Mucosa of gallbladder (tissue), 1 donor: Measurements from ENCODE around the gene JPT1. TPM values are rescaled to one million over a fixed set of nuclear protein-coding genes. Genes with fewer than 3 reads are reported as not detected.
"Not testable (repeated sequence)": the region's sequence is repeated elsewhere in the genome, so short reads cannot be mapped to it uniquely, and the experiment has no call there.

Experiments used
- DNase-seq: peaks from one replicate; pipeline ENCODE4 v3.0.0-alpha.2; 2020; ENCODE audit warnings: low spot score
- total RNA-seq: library from RNA; stranded (reverse); gene quantifications from one replicate; pipeline ENCODE4 v1.2.1, GENCODE V29; 2021
- donor health status: DM: no; HTN: no; CAD: no.

Gene JPT1
- total RNA-seq, 1 donor from 2014 or later: 183 TPM

DNA sequence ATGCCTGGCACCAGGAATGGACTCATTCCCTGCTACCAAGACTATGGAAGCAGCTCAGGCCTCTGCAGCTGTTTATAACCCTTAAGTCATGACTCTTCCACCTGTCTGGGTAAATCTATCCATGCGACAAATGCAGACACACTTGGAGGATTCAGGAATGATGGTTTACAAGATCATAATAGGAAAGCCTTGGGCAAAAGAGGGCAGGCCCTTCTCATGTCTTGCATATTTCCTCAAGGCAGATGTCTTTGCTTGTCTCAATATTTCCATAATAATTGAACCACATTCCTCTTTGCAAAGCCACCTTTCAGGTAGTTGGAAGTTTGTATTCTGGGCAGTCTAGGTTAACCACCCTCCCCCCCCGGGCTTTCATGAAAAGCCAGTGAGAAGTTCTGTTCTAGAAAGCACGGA, 884 bp upstream of the JPT1 start:
- DNase-seq: no peak

DNA sequence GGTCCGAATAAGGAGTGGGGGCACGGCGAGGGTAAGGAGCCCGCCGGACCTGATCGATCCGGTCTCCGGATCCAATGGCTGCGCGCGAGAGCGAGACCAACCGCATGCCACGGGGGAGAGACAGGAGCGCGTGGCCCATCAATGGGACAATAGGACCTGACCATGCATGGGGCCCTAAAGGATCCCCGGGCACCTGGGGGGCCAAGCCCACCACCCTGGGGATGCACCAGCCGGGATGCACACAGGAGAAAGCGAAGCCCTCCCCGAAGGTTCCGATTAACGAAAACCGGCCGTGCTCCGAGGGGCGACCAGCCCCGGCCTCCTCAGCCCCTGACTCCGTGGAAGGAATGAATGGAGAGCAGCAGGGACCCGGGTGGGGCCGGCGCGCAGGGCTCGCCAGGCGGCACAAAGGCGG, 525 bp downstream of the JPT1 start:
- DNase-seq: peak; percentile 17

DNA sequence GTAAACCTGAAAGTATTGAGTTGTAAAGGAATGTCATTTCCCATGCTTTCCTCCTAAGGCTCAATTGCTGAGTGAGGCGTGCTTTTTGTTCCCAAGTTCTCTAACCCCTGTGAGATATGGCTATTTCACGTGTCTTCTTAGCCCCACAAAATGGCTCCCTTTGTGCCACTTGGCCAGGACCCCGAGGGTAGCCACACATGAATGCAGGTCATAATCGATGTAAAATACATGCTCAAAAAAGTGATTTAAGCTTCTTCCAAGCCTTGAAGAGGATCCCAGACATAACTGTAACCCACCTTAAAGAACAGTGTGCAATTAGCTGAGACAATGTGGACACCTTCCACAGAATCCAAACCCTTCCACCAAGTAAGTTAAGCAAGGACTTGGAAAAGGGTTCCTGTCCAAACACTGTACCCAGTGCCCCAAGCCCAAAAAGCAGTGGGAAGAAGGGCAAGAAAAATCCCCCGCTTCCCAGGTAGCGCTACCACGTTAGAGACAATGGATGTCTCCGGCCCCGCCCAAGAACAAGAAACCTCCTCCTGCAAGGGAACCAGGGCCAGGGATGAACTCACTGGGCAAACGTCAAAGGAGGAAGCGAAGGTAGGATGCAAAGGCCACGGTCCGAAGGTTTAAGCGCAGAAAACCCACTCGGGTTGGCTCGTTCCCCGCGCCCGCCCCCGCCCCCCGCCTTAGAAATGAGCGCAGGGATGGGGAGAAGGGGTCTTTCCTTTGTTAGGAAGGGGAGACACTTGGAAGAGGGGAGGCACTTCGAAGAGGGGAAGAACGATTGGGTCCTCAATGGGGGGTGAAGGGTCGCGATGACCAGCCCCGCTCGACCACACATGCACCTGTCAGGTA, 1.2 kb downstream of the JPT1 start:
- DNase-seq: peak; percentile 56

DNA sequence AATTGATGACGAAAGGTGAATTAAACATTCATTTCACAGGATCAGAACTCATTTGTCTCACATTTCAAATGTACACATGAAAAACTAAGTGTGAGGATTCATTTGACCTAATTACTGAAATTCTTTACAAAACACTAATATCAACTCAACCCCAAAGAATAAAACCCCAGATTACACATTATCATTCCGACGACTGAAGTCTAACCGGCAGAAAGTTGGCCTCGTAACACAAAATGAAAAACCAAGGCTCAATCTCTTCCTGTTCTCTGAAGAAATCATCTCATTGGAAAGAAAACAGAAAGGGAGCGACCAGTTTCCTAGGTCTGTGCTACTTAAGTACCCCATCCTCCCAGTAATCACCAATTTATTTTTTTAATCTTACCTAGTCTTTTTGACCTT, 1.8 kb downstream of the JPT1 start:
- no peak for DNase-seq

DNA sequence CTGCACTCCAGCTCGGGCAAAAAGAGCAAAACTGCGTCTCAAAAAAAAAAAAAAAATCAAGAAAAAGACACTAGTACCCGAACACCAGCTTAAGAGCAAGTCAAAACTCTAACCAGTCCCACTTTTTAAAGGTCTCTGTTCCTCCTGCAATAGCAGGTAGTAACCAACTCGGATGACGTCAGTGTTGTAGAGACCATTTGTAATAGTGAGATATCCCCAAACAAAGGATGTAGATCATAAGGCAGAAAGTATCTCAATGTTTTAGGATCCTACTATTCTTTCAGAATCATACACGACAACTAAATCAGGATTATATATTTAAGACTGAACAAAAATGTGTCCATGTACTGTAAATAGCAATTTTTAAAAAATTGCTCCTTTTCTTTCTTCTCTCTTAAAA, 2.4 kb downstream of the JPT1 start:
- no peak for DNase-seq

DNA sequence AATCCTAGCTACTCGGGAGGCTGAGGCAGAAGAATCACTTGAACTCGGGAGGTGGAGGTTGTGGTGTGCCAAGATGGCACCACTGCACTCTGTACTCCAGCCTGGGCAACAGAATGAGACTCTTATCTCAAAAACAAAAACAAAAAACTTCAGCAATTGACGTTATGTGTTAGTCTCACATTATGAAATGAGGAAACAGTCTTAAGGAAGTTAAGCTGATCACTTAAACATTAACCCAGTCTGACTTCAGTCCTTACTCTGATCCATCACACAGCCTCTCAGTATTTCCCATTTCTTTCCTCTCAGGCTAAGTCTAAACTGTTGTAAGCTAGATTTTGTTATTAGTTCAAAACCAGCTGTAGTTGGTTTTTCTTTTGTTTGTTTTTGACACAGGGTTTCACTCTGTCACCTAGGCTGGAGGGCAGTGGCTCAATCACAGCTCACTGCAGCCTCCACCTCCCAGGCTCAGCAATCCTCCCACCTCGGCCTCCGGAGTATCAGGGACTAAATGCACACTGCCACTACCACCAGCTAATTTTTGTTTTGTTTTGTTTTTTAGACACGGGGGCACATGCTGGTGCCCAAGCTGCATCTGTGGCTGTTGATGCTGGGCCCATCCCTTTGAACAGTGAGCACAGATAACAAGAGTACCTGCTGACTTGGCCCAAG, 6.3 kb downstream of the JPT1 start:
- no peak for DNase-seq

DNA sequence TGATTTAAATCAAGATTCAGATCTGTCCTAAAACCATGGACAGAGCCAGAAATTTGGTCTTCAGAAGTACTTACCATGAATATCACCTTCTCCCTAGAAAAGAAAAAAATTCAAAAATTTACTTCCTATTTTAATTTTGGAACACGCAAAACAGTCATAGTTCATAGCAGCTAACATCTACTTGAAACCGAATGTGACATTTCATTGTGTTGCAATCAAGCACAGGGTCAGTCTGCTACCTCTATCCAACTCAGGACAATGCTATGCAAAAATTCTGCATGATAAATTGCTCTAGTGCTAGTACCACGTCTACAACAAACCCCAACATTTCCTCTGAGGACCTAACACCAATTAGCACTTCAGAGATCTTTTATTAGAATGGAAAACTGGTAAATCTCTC, 7.7 kb downstream of the JPT1 start:
- DNase-seq: no peak

DNA sequence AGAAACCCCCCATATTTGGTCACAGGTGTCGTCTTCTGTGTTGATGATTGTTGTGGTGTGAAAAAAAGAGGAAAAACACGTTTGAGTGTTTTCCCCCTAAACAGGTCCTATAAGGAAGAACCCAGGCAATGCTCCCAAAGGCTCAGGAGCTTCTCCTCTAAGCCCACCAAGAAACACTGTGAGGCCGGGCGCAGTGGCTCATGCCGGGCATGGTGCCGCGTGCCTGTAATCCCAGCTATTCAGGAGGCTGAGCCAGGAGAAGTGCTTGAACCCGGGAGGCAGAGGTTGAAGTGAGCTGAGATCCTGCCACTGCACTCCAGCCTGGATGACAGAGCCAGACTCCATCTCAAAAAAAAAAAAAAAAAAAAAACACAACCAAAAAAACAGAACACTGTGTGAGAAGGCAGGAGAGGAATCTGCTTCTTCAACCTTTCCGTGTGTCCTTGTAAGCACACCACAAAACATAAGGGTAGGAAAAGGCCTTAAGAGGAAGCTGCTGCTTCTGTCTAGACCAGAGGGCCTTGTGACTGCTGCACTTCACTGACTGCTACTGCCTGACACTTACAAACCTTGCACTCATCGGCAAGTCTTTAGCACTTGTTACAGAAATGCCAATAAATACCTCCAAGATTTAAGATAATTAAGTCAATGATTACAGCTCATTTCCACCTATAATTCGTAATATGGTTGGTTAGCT, 9.3 kb downstream of the JPT1 start:
- DNase-seq: no peak

DNA sequence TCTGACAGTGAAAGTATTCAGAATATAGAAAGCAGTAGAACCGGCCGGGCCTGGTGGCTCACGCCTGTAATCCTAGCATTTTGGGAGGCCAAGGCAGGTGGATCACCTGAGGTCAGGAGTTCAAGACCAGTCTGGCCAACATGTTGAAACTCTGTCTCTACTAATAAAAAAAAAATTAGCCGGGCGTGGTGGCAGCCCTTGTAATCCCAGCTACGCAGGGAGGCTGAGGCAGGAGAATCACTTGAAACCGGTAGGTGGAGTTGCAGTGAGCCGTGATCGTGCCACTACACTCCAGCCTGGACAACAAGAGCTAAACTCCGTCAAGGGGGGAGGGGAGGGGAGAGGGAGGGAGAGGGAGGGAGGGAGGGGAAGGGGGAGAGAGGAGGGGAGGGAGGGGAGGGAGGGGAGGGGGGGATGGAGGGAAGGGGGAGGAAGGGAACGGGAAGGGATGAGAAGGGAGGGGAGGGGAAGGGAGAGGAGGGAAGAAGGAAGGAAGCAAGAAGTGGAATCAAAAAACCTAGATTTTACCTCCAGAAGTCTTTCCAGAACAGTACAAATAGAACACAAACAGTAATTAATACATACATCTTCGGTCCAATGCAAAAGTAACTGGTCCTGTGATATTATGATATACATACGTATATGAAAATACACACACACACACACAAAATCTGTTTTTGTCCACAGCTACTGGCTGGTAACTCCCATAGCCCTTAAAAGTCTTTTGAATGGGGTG, 11.9 kb downstream of the JPT1 start:
- DNase-seq: no peak

DNA sequence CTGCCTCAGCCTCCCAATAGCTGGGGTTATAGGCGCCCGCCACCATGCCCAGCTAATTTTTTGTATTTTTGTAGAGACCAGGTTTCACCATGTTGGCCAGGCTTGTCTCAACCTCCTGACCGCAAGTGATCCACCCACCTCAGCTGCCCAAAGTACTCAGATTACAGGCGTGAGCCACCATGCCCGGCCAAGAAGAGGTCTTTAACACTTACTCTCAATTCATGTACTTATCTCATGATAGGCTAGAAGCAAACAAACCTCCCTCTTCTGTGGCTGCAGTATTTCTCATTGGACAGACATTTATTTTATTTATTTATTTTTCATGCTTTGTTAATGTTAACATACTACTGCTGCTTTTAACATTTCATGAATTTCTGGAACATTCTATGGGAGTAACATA, 15.8 kb downstream of the JPT1 start:
- no peak for DNase-seq

DNA sequence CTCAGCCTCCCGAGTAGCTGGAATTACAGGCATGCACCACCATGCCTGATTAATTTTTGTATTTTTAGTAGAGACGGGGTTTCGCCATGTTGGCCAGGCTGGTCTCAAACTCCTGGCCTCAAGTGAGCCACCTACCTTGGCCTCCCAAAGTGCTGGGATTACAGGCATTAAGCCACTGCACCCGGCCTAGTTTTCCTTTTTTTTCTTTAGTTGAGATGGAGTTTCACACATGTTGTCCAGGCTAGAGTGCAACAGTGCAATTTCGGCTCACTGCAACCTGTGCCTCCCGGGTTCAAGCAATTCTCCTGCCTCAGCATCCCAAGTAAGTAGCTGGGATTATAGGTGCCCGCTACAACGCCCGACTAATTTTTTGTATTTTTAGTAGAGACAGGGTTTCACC, 16.6 kb downstream of the JPT1 start:
- not testable (repeated sequence) for DNase-seq

DNA sequence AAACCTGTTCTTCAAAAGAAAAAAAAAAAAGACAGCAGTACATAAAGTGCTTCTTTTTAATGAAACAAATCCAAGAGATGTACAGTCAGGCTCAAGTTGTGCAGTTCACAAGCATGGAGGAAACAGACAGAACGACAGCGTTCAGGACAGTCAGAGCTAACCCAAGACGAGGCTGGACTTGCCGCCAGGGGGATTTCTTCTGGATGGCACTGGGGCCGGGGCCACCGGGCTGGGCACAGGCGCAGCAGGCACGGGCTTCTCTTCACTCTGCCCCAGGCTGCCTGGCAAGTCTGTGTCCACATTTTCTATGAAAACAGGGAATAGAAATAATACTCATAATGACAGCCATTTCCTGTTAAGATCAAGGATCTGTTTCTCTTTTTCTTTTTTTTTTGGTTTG, 18.4 kb downstream of the JPT1 start:
- no peak for DNase-seq

DNA sequence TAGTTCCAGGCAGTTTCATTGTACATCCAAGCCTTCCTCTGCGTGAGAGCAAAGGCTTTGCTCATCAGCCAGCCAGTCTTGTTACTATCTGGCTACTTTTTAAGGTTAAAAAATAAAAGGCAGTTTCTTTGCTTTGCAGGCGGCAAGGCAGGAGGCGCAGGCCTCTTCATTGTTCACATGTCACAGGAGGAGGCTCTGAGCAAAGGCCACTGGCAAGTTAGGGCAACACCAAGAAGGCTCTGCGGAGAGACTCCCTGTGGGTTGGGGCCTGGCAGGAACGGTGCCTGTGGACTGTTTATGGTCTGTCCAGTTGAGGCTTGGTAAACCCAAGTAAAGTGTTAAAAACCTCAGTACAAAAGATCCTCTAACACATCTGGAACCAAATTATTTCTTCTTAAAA, 18.9 kb downstream of the JPT1 start:
- no peak for DNase-seq

DNA sequence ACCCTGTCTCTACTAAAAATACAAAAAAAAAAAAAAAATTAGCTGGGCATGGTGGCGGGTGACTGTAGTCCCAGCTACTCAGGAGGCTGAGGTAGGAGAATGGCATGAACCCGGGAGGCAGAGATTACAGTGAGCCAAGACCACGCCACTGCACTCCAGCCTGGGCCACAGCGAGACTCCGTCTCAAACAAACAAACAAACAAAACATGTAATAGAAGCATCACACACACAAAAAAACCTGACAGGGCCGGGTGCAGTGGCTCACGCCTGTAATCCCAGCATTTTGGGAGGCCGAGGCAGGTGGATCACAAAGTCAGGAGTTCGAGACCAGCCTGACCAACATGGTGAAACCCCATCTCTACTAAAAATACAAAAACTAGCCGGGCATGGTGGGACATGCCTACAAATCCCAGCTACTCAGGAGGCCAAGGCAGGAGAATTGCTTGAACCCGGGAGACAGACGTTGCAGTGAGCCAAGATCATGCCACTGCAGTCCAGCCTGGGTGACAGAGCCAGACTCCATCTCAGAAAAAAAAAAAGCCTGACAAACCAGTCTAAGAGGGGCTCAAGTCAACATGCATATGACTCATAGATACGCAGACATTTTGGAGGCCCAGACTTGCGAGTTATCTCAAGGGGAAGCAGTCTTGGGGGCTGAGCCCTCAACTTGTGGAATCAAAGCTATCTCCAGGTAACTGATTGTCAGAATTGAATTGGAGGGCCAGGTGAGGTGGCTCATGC, 20.5 kb downstream of the JPT1 start:
- DNase-seq: not testable (repeated sequence)

DNA sequence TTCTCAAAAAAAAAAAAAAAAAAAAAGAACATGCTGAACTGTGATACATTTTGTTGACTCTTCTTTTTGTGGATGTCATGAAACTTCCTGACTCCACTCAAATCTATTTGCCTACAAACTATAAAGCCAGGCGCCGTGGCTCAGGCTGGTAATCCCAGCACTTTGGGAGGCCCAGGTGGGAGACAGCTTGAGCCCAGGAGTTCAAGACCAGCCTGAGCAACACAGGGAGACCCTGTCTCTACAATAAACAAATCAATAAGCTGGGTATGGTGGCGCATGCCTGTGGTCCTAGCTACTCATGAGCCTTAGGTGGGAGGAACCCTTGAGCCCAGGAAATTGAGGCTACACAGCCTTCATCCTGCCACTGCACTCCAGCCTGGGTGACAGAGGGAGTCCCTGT, 21.3 kb downstream of the JPT1 start:
- no peak for DNase-seq

DNA sequence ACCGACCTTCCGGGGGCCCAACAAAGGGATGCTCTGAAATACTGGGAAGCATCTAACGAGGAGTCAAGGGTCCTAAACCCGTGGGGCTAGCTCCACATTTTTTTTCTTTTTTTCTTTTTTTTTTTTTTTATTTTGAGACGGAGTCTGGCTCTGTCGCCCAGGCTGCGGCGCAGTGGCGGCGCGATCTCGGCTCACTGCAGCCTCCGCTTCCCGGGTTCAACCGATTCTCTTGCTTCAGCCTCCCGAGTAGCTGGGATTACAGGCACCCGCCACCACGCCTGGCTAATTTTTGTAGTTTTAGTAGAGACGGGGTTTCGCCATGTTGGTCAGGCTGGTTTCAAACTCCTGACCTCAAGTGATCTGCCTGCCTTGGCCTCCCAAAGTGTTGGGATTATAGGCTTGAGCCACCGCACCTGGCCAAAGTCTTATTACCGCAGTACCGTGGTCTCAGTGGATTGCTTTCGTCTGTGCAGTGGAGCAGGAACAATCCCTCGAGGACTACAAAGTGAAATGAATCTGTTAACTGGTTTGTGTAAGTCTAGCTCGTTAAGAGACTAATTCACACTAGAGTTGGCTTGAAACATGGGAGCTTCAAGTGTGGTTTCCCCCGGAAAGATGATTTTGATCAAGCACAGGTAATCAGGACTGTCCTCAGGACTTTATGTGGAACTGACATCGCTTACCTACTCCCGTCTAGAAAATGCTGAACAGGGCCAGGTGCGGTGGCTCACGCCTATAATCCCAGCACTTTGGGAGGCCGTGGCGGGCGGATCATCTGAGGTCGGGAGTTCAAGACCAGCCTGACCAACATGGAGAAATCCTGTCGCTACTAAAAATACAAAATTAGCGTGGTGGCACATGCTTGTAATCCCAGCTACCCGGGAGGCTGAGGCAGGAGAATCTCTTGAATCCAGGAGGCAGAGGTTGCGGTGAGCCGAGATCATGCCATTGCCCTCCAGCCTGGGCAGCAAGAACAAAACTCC, 22.0 kb downstream of the JPT1 start:
- DNase-seq: not testable (repeated sequence)

DNA sequence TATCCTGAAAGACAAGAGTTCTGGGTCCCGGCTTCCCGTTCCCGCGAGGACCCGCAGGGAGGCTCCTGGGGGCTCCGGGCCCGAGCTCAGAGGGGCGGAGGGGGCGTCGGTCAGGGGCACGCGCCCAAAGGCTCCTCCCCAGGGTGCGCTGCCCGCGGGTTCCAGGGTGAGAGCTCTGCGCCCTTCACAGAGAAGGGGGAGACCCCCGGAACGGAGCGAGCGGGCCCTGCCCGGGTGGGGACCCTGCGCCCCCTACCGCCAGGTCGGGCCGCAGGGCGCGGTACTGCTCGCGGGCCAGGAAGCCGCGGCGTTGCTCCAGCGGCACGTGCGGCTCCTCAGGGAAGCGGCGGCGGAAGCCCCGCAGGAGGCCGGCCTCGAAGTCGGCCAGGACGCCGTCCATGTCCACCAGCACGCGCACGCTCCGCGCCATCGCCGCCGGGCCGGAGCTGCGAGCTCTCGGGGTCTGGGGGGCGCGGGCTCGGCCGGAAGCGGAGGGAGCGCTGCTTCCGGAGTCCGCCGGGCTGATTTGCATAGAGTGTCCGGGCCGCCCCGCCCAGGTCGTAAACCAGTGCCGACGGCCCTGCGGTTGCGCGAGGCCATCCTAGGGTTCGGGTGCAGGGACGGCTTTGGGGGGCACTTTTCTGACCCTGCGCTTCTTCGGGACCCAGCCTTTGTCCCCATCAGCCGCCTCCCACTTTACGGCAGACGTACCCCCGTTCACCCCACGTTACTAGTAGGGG, 22.9 kb downstream of the JPT1 start, which contains the start of gene NT5C:
NT5C (minus strand) TSS at position 465 of the 740 bp plus-strand sequence; CDS start at position 430, 35 bp downstream.
- DNase-seq: peak; percentile 73

DNA sequence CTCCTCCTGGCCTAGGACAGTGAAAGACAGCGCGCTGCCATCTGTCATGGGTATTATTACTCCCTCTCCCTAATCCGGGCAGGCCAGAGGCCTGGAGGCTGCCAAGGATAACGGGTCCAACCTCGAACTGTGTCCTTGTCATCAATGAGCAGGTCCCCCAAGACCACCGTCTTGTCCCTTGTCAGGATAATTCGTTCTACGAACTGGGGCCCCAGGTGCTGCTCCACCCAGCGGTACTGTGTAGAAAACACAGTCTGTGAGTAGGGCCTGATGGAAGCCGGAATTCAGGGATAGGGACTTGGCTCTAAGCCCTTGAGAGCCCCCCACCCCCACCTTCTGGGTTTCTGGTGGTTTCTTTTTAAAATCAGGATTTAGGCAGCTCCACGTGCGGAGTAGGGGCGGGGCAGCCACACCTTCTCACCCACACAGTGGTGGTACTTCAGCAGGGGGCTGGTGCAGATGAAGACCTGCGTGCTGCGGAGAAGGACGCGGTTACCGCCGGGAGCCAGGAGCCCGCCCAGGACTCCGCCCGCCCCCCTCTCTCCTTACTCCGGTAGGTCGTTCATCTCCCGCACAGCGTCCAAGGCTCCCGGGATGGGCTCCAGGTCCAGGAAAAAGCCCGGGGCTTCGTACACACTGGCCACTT, 23.6 kb downstream of the JPT1 start:
- no peak for DNase-seq
